Embryonic facial prominence (tissue), 1 donor: ENCODE data around the gene SLC26A8.
"Not testable (repeated sequence)": the region's sequence is repeated elsewhere in the genome, so short reads cannot be mapped to it uniquely, and the experiment has no call there.

Experiments
- DNase-seq: peaks from one replicate; pipeline ENCODE4 v3.0.0-alpha.2; 2016; ENCODE audit errors: extremely low spot score

SLC26A8 gene

GRCh38 chr6:36052097-36052496 lies 27.7 kb upstream of the SLC26A8 start:
- DNase-seq = no peak

- no peak for DNase-seq
Measured at GRCh38 chr6:36050947-36051710, 26.7 kb upstream of the SLC26A8 start.

GRCh38 chr6:36050305-36050704 lies 25.9 kb upstream of the SLC26A8 start:
- DNase-seq = no peak

GRCh38 chr6:36049582-36049981 lies 25.1 kb upstream of the SLC26A8 start:
- no peak for DNase-seq

- no peak for DNase-seq
Measured at GRCh38 chr6:36042618-36043260, 18.3 kb upstream of the SLC26A8 start.

GRCh38 chr6:36040958-36041357 lies 16.5 kb upstream of the SLC26A8 start:
- DNase-seq = no peak

GRCh38 chr6:36039112-36039511 lies 14.7 kb upstream of the SLC26A8 start:
- peak; percentile 60 for DNase-seq

GRCh38 chr6:36038120-36038876 lies 13.9 kb upstream of the SLC26A8 start:
- DNase-seq = no peak

- no peak for DNase-seq
Measured at GRCh38 chr6:36035225-36035624, 10.8 kb upstream of the SLC26A8 start.

- no peak for DNase-seq
Measured at GRCh38 chr6:36034441-36034840, 10.0 kb upstream of the SLC26A8 start.

- no peak for DNase-seq
Measured at GRCh38 chr6:36033935-36034334, 9.5 kb upstream of the SLC26A8 start.

GRCh38 chr6:36033144-36033543 lies 8.7 kb upstream of the SLC26A8 start:
- not testable (repeated sequence) for DNase-seq

- no peak for DNase-seq
Measured at GRCh38 chr6:36032261-36032660, 7.8 kb upstream of the SLC26A8 start.

- no peak for DNase-seq
Measured at GRCh38 chr6:36029464-36029863, 5.0 kb upstream of the SLC26A8 start.

- no peak for DNase-seq
Measured at GRCh38 chr6:36028877-36029324, 4.5 kb upstream of the SLC26A8 start.

GRCh38 chr6:36028088-36028876 lies 3.8 kb upstream of the SLC26A8 start:
- DNase-seq = no peak

- DNase-seq = peak; percentile 99
Measured at GRCh38 chr6:36027501-36028087, 3.2 kb upstream of the SLC26A8 start, which contains the start of gene MAPK14. Gene MAPK14 (plus strand): TSS chr6:36027808. CDS start chr6:36028158, 350 bp downstream.

GRCh38 chr6:36025932-36026327 lies 1.5 kb upstream of the SLC26A8 start:
- DNase-seq = no peak

- DNase-seq = no peak
Measured at GRCh38 chr6:36025260-36025931, 955 bp upstream of the SLC26A8 start.

- DNase-seq = no peak
Measured at GRCh38 chr6:36020154-36020553, 4.3 kb downstream of the SLC26A8 start.

GRCh38 chr6:36019167-36019566 lies 5.3 kb downstream of the SLC26A8 start:
- DNase-seq = no peak
